Upper lobe of left lung (tissue), 4 donors: ENCODE measurements around the gene HOXD12.

Experiments
- EP300 ChIP-seq, 4 donors: sonication (generic); formaldehyde crosslinking; IDR thresholded peaks; one replicate each; pipeline ENCODE4 v1.5.1; 2017; ENCODE audit warnings: antibody characterized with exemption in 4 of 4, control low read depth in 2 of 4
- POLR2A ChIP-seq, 4 donors: fragments of 450-650 bp; IDR thresholded peaks; one replicate each; pipeline ENCODE4 v1.5.1; 2016 to 2017; ENCODE audit warnings: antibody characterized with exemption in 4 of 4, mild to moderate bottlenecking in 2 of 4
- POLR2AphosphoS5 ChIP-seq, 2 donors: sonication (generic); formaldehyde crosslinking; IDR thresholded peaks; one replicate each; pipeline ENCODE4 v1.5.1; 2017; ENCODE audit warnings: antibody characterized with exemption in 2 of 2
- TF ChIP-seq, protein P1 (sequence below), 6 experiments: fragments of 450-650 bp in 4 of 6; fragments of 200-600 bp in 2 of 6; sonication (generic) in 2 of 6; IDR thresholded peaks; one replicate each; pipeline ENCODE4 v1.5.1; 2016 to 2019; ENCODE audit warnings: antibody characterized with exemption in 6 of 6

DNA sequence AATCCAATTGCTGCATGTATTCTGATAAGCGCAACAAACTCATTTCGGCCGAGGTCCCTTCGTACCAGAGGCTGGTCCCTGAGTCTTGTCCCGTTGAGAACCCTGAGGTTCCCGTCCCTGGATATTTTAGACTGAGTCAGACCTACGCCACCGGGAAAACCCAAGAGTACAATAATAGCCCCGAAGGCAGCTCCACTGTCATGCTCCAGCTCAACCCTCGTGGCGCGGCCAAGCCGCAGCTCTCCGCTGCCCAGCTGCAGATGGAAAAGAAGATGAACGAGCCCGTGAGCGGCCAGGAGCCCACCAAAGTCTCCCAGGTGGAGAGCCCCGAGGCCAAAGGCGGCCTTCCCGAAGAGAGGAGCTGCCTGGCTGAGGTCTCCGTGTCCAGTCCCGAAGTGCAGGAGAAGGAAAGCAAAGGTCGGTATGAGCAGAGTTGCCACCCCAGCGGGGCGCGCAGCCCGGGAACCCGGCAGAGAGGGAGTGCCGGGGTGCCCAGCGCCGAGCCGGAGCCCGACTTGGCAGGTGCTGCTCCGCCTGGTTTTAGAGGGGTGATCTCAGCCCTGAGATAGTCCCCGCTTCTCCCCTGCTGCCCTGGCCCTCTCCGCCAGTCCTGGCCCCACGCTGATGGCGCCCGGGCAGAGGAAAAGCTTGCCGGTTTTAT, 17.7 kb downstream of the HOXD12 start:
- TF ChIP-seq POLR2A (IDR thresholded peaks at IDR 0.05) (no peak), EP300 (IDR thresholded peaks at IDR 0.05) (no peak), POLR2AphosphoS5 (IDR thresholded peaks at IDR 0.05) (no peak)
- TF ChIP-seq, protein P1, sequence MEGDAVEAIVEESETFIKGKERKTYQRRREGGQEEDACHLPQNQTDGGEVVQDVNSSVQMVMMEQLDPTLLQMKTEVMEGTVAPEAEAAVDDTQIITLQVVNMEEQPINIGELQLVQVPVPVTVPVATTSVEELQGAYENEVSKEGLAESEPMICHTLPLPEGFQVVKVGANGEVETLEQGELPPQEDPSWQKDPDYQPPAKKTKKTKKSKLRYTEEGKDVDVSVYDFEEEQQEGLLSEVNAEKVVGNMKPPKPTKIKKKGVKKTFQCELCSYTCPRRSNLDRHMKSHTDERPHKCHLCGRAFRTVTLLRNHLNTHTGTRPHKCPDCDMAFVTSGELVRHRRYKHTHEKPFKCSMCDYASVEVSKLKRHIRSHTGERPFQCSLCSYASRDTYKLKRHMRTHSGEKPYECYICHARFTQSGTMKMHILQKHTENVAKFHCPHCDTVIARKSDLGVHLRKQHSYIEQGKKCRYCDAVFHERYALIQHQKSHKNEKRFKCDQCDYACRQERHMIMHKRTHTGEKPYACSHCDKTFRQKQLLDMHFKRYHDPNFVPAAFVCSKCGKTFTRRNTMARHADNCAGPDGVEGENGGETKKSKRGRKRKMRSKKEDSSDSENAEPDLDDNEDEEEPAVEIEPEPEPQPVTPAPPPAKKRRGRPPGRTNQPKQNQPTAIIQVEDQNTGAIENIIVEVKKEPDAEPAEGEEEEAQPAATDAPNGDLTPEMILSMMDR (IDR thresholded peaks at IDR 0.05): no peak
